GM15510 (cell line): ENCODE results near the gene GRK4.

Experiments used
- POLR2A ChIP-seq: IDR thresholded peaks from 3 replicates; pipeline ENCODE4 v1.6.1; 2011; ENCODE audit warnings: borderline replicate concordance; ENCODE audit not compliant: insufficient read length; ENCODE audit errors: extremely low read depth

The GRK4 gene

DNA sequence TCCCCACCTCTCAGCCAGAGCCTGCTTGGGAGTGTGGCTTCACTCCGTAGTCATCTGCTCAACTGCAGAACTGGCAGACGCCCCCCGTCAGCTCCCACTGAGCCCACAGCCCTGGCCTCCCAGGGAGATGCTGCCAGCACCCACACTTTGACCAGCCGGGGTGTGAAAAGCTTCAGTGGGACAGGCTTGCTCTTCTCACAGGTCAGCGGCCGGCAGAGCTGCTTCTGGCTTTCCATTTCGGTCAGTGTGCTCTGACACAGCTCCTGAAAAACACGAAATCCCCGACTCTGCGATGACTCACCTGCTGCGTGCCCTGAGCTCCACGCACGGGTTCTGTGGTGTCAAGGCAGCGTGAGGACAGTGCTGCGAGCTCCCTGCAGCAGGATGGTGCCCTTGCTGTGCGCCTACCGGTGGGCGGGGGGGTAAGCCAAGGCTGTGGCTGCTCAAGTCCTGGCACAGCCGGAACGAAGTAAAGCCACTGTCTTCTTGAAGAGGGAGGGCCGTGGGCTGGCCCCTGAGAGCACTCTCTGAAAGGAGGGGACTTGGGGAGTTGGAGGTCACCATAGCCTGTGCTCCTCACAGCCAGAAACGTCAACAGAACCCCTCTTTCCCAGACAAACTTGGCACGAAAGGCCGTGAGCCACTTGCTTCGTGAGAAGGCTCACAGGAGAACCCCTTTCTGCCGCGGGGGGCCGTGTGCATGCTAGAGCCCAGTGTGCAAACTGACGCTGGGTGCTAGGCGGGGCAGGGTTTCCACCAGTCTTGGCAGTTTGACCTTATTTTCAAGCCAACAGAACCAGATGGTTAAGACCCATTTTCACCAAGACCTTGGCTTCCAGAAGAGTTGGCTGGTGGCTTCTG lies 23.8 kb upstream of the GRK4 start:
- no peak for TF ChIP-seq POLR2A

DNA sequence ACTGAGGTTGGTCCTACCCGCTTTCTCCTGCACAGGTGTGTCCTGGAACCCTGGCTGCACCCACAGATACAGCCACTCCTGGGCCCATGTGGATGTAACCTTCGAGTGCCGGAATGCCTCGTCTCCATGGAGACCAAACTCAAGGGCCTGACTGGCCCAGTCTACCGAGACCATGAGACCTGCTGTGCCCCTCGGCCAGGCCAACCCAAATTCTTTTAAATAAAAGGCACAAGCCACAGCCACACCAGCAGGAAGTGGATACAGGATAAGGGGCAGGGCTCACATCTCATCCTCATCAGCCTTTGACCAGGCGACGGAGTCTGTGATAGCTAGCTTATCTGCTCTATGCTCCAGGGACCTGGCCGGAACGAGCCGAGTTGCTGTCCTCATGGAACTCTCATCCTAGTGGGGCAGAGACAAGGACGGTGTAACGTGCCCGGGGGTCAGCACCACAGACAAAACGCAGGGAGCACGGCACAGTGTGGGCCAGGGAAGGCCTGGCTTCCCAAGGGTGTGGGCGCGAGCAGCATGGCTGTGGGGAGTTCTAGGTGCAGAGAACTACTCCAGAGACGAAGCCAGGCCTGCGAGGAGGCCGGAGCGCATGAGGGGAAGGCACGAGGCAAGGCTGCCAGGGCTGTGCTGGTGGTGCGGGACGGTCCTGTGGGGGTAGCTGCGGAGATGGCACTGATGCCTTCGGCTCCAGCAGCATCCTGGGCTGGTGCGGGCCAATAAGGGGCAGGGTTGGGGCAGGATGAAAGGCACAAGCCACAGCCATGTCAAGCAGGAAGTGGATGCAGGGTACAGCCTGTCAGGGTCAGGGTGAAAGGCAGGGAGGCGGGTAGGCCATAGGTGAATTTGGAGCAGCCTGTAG lies 22.9 kb upstream of the GRK4 start:
- TF ChIP-seq POLR2A: no peak

GRCh38 chr4:2941138-2942036 lies 22.0 kb upstream of the GRK4 start:
- TF ChIP-seq POLR2A: no peak

DNA sequence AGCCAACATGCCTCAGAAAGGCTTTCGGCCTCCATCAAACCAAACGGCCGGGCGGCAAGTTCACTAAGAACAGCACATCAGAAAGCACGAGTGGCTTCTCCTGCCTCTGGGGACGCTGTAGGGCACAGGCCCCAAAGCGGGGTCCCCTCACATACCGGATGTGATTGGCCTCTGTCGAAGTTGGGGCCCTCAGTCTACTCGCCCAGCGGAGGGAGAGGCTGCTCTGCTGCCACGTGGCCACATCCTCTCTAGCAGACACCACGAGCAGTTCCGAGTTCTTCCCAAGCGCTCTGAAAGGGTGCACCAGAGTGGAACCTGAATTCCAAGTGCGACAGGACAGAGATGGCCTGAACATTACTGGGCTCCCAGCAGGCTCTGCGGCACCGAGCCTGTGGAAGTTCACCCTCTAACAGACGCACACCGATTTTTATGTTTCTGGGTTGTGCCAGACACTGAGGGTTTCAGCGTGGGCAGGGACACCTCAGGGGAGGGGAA lies 21.3 kb upstream of the GRK4 start:
- TF ChIP-seq POLR2A: peak; percentile 18

DNA sequence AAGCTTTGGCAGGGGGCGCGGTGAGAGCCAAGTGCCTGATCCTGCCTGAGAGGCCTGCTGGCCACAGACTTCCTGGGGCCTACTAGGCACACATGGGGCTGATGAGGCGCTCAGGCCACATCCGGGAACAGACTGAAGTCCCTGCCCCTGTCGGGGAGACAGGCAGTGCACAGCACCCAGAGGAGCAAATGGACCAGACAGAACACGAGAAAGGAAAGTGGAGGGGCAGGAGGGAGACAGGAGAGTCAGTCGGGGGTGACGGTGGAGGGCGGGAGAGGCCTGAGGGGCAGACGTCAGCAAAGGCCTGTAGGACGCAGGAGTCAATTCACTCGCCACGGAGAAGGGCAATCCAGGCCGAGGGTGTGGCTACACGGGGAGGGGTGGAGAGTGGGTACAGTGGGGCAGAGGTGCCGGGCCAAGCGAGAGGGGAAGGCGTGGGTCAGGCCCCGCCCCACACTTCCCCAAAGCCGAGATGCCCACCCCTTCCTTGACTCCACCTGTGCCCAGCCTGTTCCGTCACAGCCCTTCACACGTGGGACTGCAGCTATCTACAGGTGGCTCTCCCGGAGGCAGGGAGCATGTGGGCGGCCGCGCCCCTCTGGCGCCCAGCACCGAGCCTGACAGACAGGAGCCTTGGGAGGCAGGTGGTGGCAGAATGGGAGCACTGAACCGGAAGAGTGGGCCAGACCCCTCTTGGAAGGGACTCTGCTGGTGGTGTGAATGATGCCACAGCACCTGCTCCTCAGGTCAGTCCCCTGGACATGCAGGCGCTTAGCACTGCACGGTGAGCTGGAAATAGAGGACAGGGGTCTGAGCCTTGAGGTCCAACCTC lies 20.6 kb upstream of the GRK4 start:
- TF ChIP-seq POLR2A: no peak

DNA sequence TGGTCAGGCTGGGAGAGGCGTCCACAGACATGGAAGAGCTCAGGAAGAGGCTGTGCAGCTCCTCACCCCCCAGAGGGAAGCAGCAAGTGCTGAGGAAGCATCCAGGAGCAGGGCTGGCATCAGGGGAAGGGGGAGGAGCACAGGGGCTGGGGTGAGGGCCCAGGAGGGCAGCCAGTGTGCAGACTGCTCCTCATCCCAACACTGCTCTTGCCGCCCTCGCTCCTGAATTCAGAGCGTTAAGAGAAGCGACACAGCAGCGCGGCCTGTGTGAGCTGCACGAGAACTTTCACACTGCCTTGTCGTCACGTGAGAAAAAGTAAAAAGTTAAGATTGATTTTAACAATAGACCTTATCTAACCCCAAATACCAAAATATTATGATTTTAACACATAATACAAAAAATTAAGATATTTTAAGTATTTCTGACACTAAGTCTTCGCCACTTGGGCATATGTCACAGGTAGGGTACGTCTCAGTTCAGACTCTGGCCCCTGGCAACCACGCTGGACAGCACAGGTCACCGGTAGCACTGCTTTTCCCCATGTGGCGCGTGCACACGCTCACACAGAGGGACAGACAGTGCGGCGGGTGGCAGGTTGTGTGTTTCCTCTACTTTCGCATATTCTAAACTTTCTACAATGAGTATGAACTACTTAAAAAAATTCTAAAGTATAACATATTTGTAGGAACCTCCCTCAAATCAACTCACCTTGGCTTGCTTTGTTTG lies 19.8 kb upstream of the GRK4 start:
- no peak for TF ChIP-seq POLR2A

- no peak for TF ChIP-seq POLR2A
Measured at GRCh38 chr4:2944091-2944482, 19.3 kb upstream of the GRK4 start.

DNA sequence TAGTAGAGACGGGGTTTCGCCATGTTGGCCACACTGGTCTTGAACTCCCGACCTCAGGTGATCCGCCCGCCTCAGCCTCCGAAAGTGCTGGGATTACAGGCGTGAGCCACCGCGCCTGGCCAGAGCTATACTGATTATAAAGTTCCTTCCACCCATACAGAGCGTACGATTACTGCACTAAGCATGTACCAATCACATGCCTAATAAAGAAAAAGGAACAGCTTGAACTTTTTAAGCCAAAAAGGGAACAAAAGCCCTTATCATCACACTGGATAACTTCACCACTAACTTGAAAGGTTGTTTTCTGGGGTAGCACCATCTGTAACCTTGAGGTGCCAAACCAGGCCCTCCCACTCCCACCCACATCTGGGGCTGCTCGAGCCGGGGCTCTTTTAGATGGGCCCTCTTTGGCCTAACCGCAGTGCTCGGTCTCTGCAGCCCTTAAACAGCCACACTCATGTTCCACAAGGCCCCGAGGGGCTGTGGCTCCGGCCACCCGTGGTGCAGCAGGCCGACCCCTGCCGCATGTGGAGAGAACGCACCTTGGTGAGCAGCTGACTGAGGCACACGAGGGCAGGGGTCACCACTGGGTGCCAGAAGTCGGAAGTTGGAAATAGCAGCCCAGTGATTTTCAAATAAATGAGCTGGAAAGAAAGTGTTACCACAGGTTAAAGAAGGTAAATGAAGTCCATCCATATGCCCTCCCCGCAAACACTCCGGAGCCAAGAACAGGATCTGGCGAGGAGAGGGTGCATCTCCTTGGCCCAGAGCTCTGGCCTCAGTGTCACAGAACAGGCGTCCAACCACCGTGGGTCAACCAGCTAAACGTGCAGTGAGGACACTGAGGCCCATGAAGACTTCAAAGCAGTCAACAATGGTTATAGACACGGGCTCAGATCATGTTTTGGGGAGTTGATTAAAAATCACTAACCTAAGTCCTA lies 18.5 kb upstream of the GRK4 start:
- no peak for TF ChIP-seq POLR2A

DNA sequence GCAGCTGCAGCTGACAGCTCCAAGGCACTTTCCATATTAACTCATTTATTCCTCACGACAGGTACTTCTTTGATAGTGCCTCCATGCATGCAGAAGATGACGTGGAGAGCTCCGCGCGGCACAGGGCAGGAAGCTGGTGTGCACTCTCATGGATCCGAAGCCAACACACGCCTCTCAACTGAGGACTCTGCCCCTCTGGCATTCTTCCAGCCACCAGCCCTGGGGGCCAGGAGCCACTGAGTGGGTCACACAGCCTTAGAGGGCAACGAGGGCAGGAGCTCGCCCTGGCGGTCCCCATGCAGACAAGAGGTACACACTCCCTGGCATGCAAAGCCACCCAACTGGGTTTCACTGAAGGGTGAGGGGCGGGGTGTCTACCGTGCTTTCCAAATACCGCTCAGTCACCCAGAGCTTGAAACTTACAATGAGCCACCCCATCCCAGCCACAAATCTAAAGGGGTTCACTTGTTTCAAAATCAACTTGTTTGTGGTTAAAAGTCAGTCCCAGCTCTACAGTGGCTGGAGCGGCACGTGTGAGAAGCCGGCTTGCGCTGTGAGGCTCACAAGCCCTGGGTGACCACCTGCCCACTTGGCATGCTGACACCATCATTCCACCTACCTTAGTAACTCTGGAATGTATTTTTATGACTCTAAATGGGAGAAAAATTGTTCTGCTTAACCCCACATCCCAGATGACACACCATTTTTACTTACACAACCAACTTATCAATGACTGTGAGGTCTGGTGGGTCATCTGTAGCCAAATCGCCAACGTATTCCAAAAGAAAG lies 16.4 kb upstream of the GRK4 start:
- no peak for TF ChIP-seq POLR2A

DNA sequence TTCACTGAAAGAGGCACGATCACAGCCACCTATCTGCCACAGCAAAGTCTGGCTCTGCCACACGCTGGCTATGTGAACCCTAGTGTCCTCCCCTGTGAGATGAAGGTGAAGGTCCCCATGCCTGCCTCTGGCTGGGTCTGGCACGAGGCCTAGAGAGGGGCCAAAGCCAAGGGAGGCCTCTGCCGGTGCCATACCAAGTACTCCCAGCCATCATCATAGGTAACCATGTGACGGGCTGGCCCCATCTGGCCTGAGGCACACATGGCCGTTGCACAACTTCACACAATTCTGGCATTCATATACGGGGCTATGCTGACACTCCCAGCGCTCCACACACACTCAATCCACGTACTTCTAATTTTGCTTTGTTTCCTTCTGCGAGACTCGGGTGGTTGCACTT lies 15.4 kb upstream of the GRK4 start:
- no peak for TF ChIP-seq POLR2A
